ENCODE results near the gene RGS6.
A peak's percentile ranks its signal among the peaks of the same experiment; 100 is the strongest.

DNA sequence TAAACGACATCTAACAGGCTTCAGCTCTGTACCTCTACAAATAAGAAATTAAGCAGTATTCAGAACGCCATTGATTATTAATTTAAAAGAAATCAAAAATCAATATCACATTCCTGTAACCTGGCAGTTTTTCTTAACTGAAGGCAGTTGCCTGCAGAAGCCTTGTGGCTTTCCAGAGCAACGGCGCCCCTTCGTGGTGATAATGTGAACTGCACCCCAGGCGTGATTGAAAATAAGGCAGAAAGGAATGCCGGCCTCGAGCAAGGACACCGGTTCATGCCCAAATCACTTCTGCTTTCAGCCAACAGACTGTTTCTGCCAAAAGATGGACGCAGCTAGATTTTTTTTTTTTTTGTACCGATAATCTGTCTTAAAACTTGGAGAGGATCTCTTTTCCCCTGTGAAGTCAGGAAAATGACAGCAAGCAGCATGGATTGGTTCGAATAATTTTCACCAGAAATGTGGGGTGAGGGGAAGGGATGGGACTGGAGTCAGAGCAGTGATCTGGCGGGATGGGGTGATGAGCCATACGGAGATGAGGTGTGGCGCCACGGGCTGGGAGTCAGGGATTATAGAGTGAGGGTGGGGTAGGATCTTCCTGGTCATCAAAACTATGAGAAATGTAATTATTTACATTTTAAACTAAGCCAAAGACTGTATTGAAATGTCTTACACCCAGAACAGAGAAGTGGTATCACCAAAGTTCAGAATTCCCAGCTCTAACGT is 488.7 kb downstream of the RGS6 start:
- TF ChIP-seq, protein P1, sequence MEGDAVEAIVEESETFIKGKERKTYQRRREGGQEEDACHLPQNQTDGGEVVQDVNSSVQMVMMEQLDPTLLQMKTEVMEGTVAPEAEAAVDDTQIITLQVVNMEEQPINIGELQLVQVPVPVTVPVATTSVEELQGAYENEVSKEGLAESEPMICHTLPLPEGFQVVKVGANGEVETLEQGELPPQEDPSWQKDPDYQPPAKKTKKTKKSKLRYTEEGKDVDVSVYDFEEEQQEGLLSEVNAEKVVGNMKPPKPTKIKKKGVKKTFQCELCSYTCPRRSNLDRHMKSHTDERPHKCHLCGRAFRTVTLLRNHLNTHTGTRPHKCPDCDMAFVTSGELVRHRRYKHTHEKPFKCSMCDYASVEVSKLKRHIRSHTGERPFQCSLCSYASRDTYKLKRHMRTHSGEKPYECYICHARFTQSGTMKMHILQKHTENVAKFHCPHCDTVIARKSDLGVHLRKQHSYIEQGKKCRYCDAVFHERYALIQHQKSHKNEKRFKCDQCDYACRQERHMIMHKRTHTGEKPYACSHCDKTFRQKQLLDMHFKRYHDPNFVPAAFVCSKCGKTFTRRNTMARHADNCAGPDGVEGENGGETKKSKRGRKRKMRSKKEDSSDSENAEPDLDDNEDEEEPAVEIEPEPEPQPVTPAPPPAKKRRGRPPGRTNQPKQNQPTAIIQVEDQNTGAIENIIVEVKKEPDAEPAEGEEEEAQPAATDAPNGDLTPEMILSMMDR (IDR thresholded peaks at IDR 0.05), result peak in 3 of 4 experiments; percentile 48 to 83 (median 62)
- no peak for TF ChIP-seq POLR2A (IDR thresholded peaks at IDR 0.05)
